ENCODE measurements around the gene UPK3A. TPM values are rescaled to one million over a fixed set of nuclear protein-coding genes. Genes with fewer than 3 reads are reported as not detected.

The UPK3A gene
- total and polyA plus RNA-seq, 2 of the 8 experiments (the other 6 are each of a cell fraction or from before 2014, with no cell fraction given): 0.35 to 1.7 TPM

GRCh38 chr22:45298934-45299505 is 14.3 kb downstream of the UPK3A start (continued):
- TF ChIP-seq CHD7 (IDR thresholded peaks at IDR 0.05; ENCODE audit: insufficient replicate concordance, low read length): no peak
- TF ChIP-seq TAF1 (IDR thresholded peaks at IDR 0.05; ENCODE audit: low read depth, low read length): no peak
- TF ChIP-seq POLR2AphosphoS5 (IDR thresholded peaks at IDR 0.05; ENCODE audit: low read depth, low read length): no peak
- TF ChIP-seq SRF (IDR thresholded peaks at IDR 0.05; ENCODE audit: low read depth, low read length): no peak
- no peak for TF ChIP-seq CHD1 (IDR thresholded peaks at IDR 0.05; ENCODE audit: low read depth, low read length)
- no peak for TF ChIP-seq EZH2 (IDR thresholded peaks at IDR 0.05; ENCODE audit: low read depth, low read length, severe bottlenecking)
